Measurements from ENCODE around the gene ATXN10.

DNA sequence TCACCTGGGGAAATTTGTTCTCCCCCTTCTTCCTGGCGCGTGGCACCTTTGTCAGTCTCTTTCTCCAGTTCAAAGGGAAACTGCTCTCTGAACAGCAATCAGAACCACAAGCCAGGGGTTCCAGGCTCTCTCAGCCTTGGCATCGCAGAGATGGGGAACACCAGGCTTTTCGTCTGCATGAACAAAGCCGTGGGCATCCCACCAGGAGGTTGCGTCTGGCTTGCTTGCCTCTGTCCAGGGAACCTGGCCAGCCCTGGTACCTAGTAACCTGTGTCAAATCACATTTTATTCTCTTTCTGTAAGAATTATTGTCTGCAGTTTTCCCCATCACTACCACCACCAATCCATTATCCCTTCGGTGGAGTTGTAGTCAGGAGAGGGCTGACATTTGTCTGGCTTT lies 198.4 kb downstream of the ATXN10 start:
- TF ChIP-seq, protein P1, sequence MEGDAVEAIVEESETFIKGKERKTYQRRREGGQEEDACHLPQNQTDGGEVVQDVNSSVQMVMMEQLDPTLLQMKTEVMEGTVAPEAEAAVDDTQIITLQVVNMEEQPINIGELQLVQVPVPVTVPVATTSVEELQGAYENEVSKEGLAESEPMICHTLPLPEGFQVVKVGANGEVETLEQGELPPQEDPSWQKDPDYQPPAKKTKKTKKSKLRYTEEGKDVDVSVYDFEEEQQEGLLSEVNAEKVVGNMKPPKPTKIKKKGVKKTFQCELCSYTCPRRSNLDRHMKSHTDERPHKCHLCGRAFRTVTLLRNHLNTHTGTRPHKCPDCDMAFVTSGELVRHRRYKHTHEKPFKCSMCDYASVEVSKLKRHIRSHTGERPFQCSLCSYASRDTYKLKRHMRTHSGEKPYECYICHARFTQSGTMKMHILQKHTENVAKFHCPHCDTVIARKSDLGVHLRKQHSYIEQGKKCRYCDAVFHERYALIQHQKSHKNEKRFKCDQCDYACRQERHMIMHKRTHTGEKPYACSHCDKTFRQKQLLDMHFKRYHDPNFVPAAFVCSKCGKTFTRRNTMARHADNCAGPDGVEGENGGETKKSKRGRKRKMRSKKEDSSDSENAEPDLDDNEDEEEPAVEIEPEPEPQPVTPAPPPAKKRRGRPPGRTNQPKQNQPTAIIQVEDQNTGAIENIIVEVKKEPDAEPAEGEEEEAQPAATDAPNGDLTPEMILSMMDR (IDR thresholded peaks at IDR 0.05), result no peak
- TF ChIP-seq POLR2A (IDR thresholded peaks at IDR 0.05), result no peak
